H9 (cell line): Measurements from ENCODE around the gene UBL5. TPM values are rescaled to one million over a fixed set of nuclear protein-coding genes. Genes with fewer than 3 reads are reported as not detected.

Experiments
- DNase-seq: peaks from one replicate; pipeline ENCODE4 v3.0.0-alpha.2; 2017
- H2AFZ ChIP-seq: one replicate; pipeline ENCODE4 v1.6.1; 2013; ENCODE audit warnings: mild to moderate bottlenecking, low read length, control low read depth, moderate library complexity
- H2AK5ac ChIP-seq: 2 replicates; pipeline ENCODE4 v1.6.1; 2013; ENCODE audit warnings: low read length, control low read depth, mixed read lengths; ENCODE audit not compliant: insufficient read length
- H2BK120ac ChIP-seq: one replicate; pipeline ENCODE4 v1.6.1; 2013; ENCODE audit warnings: low read depth, mild to moderate bottlenecking, low read length, control low read depth, inconsistent platforms; ENCODE audit not compliant: poor library complexity, severe bottlenecking
- H2BK12ac ChIP-seq: 2 replicates; pipeline ENCODE4 v1.6.1; 2013; ENCODE audit warnings: low read length, control low read depth, mixed read lengths, low read depth; ENCODE audit not compliant: insufficient read length
- H2BK15ac ChIP-seq: 2 replicates; pipeline ENCODE4 v1.6.1; 2013; ENCODE audit warnings: low read depth, low read length, control low read depth
- H2BK20ac ChIP-seq: one replicate; pipeline ENCODE4 v1.6.1; 2013; ENCODE audit warnings: low read depth, mild to moderate bottlenecking, low read length, control low read depth, inconsistent platforms; ENCODE audit not compliant: poor library complexity, severe bottlenecking
- H2BK5ac ChIP-seq: 2 replicates; pipeline ENCODE4 v1.6.1; 2013; ENCODE audit warnings: low read length, control low read depth, mixed read lengths; ENCODE audit not compliant: insufficient read length
- H3K14ac ChIP-seq: 2 replicates; pipeline ENCODE4 v1.6.1; 2013; ENCODE audit warnings: low read length, control low read depth; ENCODE audit not compliant: insufficient read depth
- H3K18ac ChIP-seq: 2 replicates; pipeline ENCODE4 v1.6.1; 2013; ENCODE audit warnings: low read depth, mild to moderate bottlenecking, mixed read lengths, low read length, control low read depth; ENCODE audit not compliant: insufficient read length
- H3K23ac ChIP-seq: 2 replicates; pipeline ENCODE4 v1.6.1; 2013; ENCODE audit warnings: low read length, control low read depth, mixed read lengths, low read depth; ENCODE audit not compliant: insufficient read length
- H3K23me2 ChIP-seq: 2 replicates; pipeline ENCODE4 v1.6.1; 2013; ENCODE audit warnings: low read depth, mild to moderate bottlenecking, mixed read lengths, low read length, control low read depth; ENCODE audit not compliant: insufficient read length, poor library complexity, severe bottlenecking
- H3K27ac ChIP-seq: 2 replicates; pipeline ENCODE4 v1.5.1; 2013; ENCODE audit warnings: low read length, control low read depth, mixed read lengths, low read depth; ENCODE audit not compliant: insufficient read length
- H3K27me3 ChIP-seq: 2 replicates; pipeline ENCODE4 v1.6.1; 2013; ENCODE audit warnings: low read length, control low read depth, inconsistent platforms; ENCODE audit not compliant: insufficient read depth
- H3K4ac ChIP-seq: 2 replicates; pipeline ENCODE4 v1.6.1; 2013; ENCODE audit warnings: low read depth, mild to moderate bottlenecking, control low read depth, inconsistent platforms, low read length, moderate library complexity
- H3K4me1 ChIP-seq: 2 replicates; pipeline ENCODE4 v1.6.1; 2013; ENCODE audit warnings: low read length, control low read depth, inconsistent platforms; ENCODE audit not compliant: insufficient read depth
- H3K4me2 ChIP-seq: 2 replicates; pipeline ENCODE4 v1.6.1; 2013; ENCODE audit warnings: low read length, control low read depth, mixed read lengths; ENCODE audit not compliant: insufficient read length, insufficient read depth
- H3K56ac ChIP-seq: 2 replicates; pipeline ENCODE4 v1.6.1; 2013; ENCODE audit warnings: low read depth, mild to moderate bottlenecking, mixed read lengths, low read length, control low read depth; ENCODE audit not compliant: insufficient read length
- H3K79me1 ChIP-seq: 2 replicates; pipeline ENCODE4 v1.6.1; 2013; ENCODE audit warnings: low read depth, mild to moderate bottlenecking, moderate library complexity, low read length, control low read depth, inconsistent platforms; ENCODE audit not compliant: insufficient read depth, poor library complexity, severe bottlenecking
- H3K79me2 ChIP-seq: 2 replicates; pipeline ENCODE4 v1.6.1; 2013; ENCODE audit warnings: low read length, control low read depth, inconsistent platforms; ENCODE audit not compliant: insufficient read depth
- H3K9ac ChIP-seq: 2 replicates; pipeline ENCODE4 v1.6.1; 2013; ENCODE audit warnings: low read length, control low read depth, mixed read lengths; ENCODE audit not compliant: insufficient read length; ENCODE audit errors: extremely low read depth
- H3K9me3 ChIP-seq: one replicate; pipeline ENCODE4 v1.6.1; 2013; ENCODE audit warnings: low read depth, low read length, inconsistent platforms; ENCODE audit not compliant: control insufficient read depth
- H3T11ph ChIP-seq: one replicate; pipeline ENCODE4 v1.6.1; 2013; ENCODE audit warnings: mild to moderate bottlenecking, low read length, control low read depth, inconsistent platforms
- H4K20me1 ChIP-seq: one replicate; pipeline ENCODE4 v1.6.1; 2013; ENCODE audit not compliant: control insufficient read depth, insufficient read length, insufficient read depth
- H4K5ac ChIP-seq: 2 replicates; pipeline ENCODE4 v1.6.1; 2013; ENCODE audit warnings: low read depth, mild to moderate bottlenecking, mixed read lengths, low read length, control low read depth; ENCODE audit not compliant: insufficient read length
- H4K8ac ChIP-seq: replicated peaks from 2 replicates; pipeline ENCODE4 v1.6.1; 2013; ENCODE audit warnings: low read length, control low read depth, mixed read lengths, low read depth; ENCODE audit not compliant: insufficient read length
- H4K91ac ChIP-seq: 2 replicates; pipeline ENCODE4 v1.6.1; 2013; ENCODE audit warnings: low read depth, mild to moderate bottlenecking, moderate library complexity, mixed read lengths, low read length, control low read depth; ENCODE audit not compliant: insufficient read length
- H3K27ac Mint-ChIP-seq, 3 experiments: 2 replicates in 2 of 3; 3 replicates in 1 of 3; pipeline ENCODE4 v1.8.0; 2020 to 2021; ENCODE audit warnings: mixed read lengths in 3 of 3, mild to moderate bottlenecking in 1 of 3, moderate library complexity in 1 of 3
- H3K27me3 Mint-ChIP-seq: 2 replicates; pipeline ENCODE4 v1.8.0; 2021; ENCODE audit warnings: low read depth, mild to moderate bottlenecking, moderate library complexity, mixed read lengths
- H3K36me3 Mint-ChIP-seq, 3 experiments: 2 replicates in 2 of 3; 3 replicates in 1 of 3; pipeline ENCODE4 v1.8.0; 2020 to 2021; ENCODE audit warnings: low read depth in 3 of 3, mixed read lengths in 3 of 3; ENCODE audit not compliant: insufficient read depth in 1 of 3
- H3K4me1 Mint-ChIP-seq, 2 experiments: 2 replicates each; pipeline ENCODE4 v1.8.0; 2020; ENCODE audit warnings: mixed read lengths in 2 of 2
- H3K4me3 Mint-ChIP-seq, 2 experiments: 2 replicates in 1 of 2; 3 replicates in 1 of 2; pipeline ENCODE4 v1.8.0; 2020 to 2021; ENCODE audit warnings: mild to moderate bottlenecking in 2 of 2, mixed read lengths in 2 of 2, moderate library complexity in 1 of 2
- H3K9me3 Mint-ChIP-seq, 2 experiments: 2 replicates in 1 of 2; 3 replicates in 1 of 2; pipeline ENCODE4 v1.8.0; 2020; ENCODE audit warnings: mild to moderate bottlenecking in 2 of 2, mixed read lengths in 2 of 2, moderate library complexity in 1 of 2
- WGBS: extraction: QIAGEN DNeasy Blood & Tissue Kit; methylation state at CpG from one replicate; pipeline ENCODE4 v1.1.7; 2013; ENCODE audit warnings: missing lambda C conversion rate, low lambda C conversion rate, mixed read lengths; ENCODE audit not compliant: insufficient read length; ENCODE audit errors: extremely low coverage; 5-methylcytosine and 5-hydroxymethylcytosine counted together
- total RNA-seq: library from RNA; stranded (reverse); gene quantifications from 2 replicates; pipeline ENCODE4 v1.2.1, GENCODE V29; 2021
- TF ChIP-seq, protein P1 (sequence below): fragments of 200-600 bp; sonication (generic); conservative IDR thresholded peaks from 3 replicates; pipeline ENCODE4 v1.8.0; 2021; ENCODE audit warnings: antibody characterized with exemption, mild to moderate bottlenecking

UBL5 gene
- total RNA-seq, 1 experiment from 2014 or later, result 393 TPM

DNA sequence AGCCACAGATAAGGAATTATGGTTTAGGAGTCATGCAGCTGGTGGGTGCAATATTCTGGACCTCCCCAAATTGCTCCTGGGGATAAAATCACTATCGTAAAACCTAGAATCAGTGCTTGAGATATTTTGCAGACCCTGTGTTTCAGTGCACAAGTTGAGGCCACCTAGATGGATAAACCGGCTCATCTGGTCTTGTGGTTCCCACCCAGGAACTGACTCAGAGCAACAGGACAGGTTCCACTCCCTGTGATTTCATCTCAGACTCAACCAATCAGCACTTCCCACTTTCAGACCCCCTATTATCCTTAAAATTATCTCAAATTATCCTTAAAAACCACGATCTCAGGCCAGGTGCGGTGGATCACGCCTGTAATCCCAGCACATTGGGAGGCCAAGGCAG, 29.8 kb upstream of the UBL5 start:
- Histone ChIP-seq H2BK15ac (no peak overlapping the region), H4K20me1 (no peaks in the 10 kb centered on the region), H3K9ac (no peak overlapping the region), H3K18ac (no peak overlapping the region), H4K91ac (no peak overlapping the region), H3K27ac (no peak overlapping the region), H2BK20ac (no peak overlapping the region), H2BK5ac (no peak overlapping the region), H3K9me3 (no peaks in the 10 kb centered on the region), H3K23me2 (no peaks in the 10 kb centered on the region), H2AFZ (no peak overlapping the region), H3K4me2 (no peak overlapping the region), H3K4me1 (no peaks in the 10 kb centered on the region; the same call in 1 of the 2 replicates), H2AK5ac (no peak overlapping the region), H3K14ac (no peak overlapping the region), H3T11ph (no peak overlapping the region), H4K5ac (no peak overlapping the region), H2BK12ac (no peak overlapping the region), H3K56ac (no peak overlapping the region), H3K23ac (no peak overlapping the region), H2BK120ac (no peak overlapping the region), H3K79me2 (no peaks in the 10 kb centered on the region), H3K4ac (no peak overlapping the region), H3K27me3 (no peaks in the 10 kb centered on the region), H4K8ac (no peak overlapping the region), H3K79me1 (no peaks in the 10 kb centered on the region)
- Mint-ChIP-seq H3K27ac (no peak overlapping the region), H3K4me1 (peaks cover 8 to 12% of the 10 kb centered on the region in 2 experiments; a peak in 3 of 4 replicates), H3K4me3 (no peak overlapping the region), H3K36me3 (peaks cover 6 to 10% (median 7%) of the 10 kb centered on the region in 3 experiments; a peak in 6 of 7 replicates), H3K27me3 (no peaks in the 10 kb centered on the region; the same call in 1 of the 2 replicates), H3K9me3 (no peaks in the 10 kb centered on the region)
- no CpG with 5 or more reads among the region's 5 CpGs for WGBS
- DNase-seq, result no peak
- TF ChIP-seq, protein P1, sequence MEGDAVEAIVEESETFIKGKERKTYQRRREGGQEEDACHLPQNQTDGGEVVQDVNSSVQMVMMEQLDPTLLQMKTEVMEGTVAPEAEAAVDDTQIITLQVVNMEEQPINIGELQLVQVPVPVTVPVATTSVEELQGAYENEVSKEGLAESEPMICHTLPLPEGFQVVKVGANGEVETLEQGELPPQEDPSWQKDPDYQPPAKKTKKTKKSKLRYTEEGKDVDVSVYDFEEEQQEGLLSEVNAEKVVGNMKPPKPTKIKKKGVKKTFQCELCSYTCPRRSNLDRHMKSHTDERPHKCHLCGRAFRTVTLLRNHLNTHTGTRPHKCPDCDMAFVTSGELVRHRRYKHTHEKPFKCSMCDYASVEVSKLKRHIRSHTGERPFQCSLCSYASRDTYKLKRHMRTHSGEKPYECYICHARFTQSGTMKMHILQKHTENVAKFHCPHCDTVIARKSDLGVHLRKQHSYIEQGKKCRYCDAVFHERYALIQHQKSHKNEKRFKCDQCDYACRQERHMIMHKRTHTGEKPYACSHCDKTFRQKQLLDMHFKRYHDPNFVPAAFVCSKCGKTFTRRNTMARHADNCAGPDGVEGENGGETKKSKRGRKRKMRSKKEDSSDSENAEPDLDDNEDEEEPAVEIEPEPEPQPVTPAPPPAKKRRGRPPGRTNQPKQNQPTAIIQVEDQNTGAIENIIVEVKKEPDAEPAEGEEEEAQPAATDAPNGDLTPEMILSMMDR, result no peak
